HG03354 (cell line): ENCODE measurements around the gene RPL23.
A peak's percentile ranks its signal among the peaks of the same experiment; 100 is the strongest.

ENCODE experiments used
- ATAC-seq: cut with Tn5 transposase; IDR thresholded peaks from one replicate; pipeline ENCODE4 v1.9.1; 2021; ENCODE audit warnings: mild to moderate bottlenecking; ENCODE audit not compliant: unreplicated experiment, poor library complexity, severe bottlenecking

Gene RPL23

GRCh38 chr17:38885044-38885727 lies 31.7 kb upstream of the RPL23 start:
- ATAC-seq, result no peak

- ATAC-seq, result no peak
Measured at GRCh38 chr17:38883592-38884526, 30.3 kb upstream of the RPL23 start.

- no peak for ATAC-seq
Measured at GRCh38 chr17:38882870-38883269, 29.3 kb upstream of the RPL23 start.

- no peak for ATAC-seq
Measured at GRCh38 chr17:38881600-38882191, 28.2 kb upstream of the RPL23 start.

GRCh38 chr17:38879878-38880665 lies 26.6 kb upstream of the RPL23 start:
- ATAC-seq, result no peak

GRCh38 chr17:38877130-38877851 lies 23.8 kb upstream of the RPL23 start:
- no peak for ATAC-seq

- no peak for ATAC-seq
Measured at GRCh38 chr17:38875477-38876075, 22.1 kb upstream of the RPL23 start.

- no peak for ATAC-seq
Measured at GRCh38 chr17:38874505-38875400, 21.2 kb upstream of the RPL23 start.

- no peak for ATAC-seq
Measured at GRCh38 chr17:38873640-38874380, 20.3 kb upstream of the RPL23 start.

GRCh38 chr17:38872671-38873385 lies 19.3 kb upstream of the RPL23 start:
- ATAC-seq, result no peak

GRCh38 chr17:38872027-38872511 lies 18.5 kb upstream of the RPL23 start:
- no peak for ATAC-seq

GRCh38 chr17:38871247-38872015 lies 17.9 kb upstream of the RPL23 start:
- no peak for ATAC-seq

- peak; percentile 23 for ATAC-seq
Measured at GRCh38 chr17:38870259-38871165, 17.0 kb upstream of the RPL23 start.

- ATAC-seq, result peak; percentile 48
Measured at GRCh38 chr17:38869526-38870258, 16.2 kb upstream of the RPL23 start, which contains the start of gene LASP1. Gene LASP1 (plus strand): TSS chr17:38870058. CDS start chr17:38870190, 132 bp downstream.
